GM23248 (cell line): ENCODE measurements around the gene LILRB5.

Experiments
- EZH2 ChIP-seq: fragments of 200-600 bp; sonication (generic); IDR thresholded peaks from 2 replicates; pipeline ENCODE4 v1.6.1; 2018; ENCODE audit warnings: antibody characterized with exemption, mild to moderate bottlenecking; ENCODE audit not compliant: insufficient read depth, poor library complexity, severe bottlenecking
- EZH2phosphoT487 ChIP-seq: fragments of 200-600 bp; sonication (generic); IDR thresholded peaks from 2 replicates; pipeline ENCODE4 v1.6.1; 2018; ENCODE audit warnings: antibody characterized with exemption, moderate library complexity, mild to moderate bottlenecking, low read depth; ENCODE audit not compliant: insufficient read depth

DNA sequence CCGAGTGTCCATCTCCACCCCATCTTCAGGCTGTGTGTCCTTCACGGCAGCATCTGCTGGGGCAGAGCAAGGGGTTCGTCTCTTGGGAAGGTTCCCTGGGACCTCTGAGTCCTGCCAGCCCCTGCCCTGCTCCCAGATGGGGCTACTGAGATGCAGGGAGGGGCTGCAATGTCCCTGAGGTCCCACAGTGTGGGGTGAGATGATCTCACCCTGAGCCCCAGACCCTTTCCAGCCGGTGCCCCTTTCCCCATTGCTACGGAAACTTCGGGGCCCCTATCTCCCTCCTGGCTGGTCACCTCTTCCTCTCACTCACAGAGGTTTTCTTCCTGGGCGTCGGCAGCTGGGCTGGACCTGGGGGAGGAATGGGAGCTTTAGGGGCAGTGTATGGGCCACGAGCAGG lies 18.9 kb upstream of the LILRB5 start:
- TF ChIP-seq EZH2, result no peak
- TF ChIP-seq EZH2phosphoT487, result no peak
